Psoas muscle (tissue), 8 donors: ENCODE data around the gene GATD1. TPM values are rescaled to one million over a fixed set of nuclear protein-coding genes. Genes with fewer than 3 reads are reported as not detected.

Source experiments
- ATAC-seq, 4 donors: fragments of 200-7000 bp; cut with Tn5 transposase; one replicate each; pipeline ENCODE4 v1.9.1; 2020; ENCODE audit warnings: moderate library complexity in 3 of 4, mild to moderate bottlenecking in 2 of 4
- DNase-seq, 2 donors: peaks; one replicate each; pipeline ENCODE4 v3.0.0-alpha.2; 2020
- H3K27ac ChIP-seq: fragments of 200-600 bp; one replicate; pipeline ENCODE4 v1.8.0; 2022
- H3K27me3 ChIP-seq, 3 donors: fragments of 200-600 bp in 1 of 3; one replicate each; pipeline versions ENCODE4 v1.6.1 to v1.8.0; 2013 to 2022; ENCODE audit warnings: low read length in 2 of 3, mild to moderate bottlenecking in 2 of 3, moderate library complexity in 1 of 3; ENCODE audit not compliant: insufficient read depth in 3 of 3
- H3K36me3 ChIP-seq, 2 donors: fragments of 200-600 bp in 1 of 2; one replicate each; pipeline versions ENCODE4 v1.6.1 to v1.8.0; 2013 to 2022; ENCODE audit warnings: low read depth in 1 of 2, mild to moderate bottlenecking in 1 of 2, moderate library complexity in 1 of 2; ENCODE audit not compliant: insufficient read depth in 1 of 2
- H3K4me1 ChIP-seq: fragments of 200-600 bp; one replicate; pipeline ENCODE4 v1.8.0; 2022
- H3K4me3 ChIP-seq: fragments of 200-600 bp; one replicate; pipeline ENCODE4 v1.8.0; 2022; ENCODE audit warnings: mild to moderate bottlenecking
- H3K9me3 ChIP-seq: fragments of 200-600 bp; one replicate; pipeline ENCODE4 v1.8.0; 2022
- CTCF ChIP-seq: fragments of 200-600 bp; IDR thresholded peaks from one replicate; pipeline ENCODE4 v1.8.0; 2022; ENCODE audit warnings: antibody characterized with exemption
- WGBS, 3 donors: extraction: QIAGEN DNeasy Blood & Tissue Kit; methylation state at CpG; one replicate each; pipeline versions ENCODE4 v1.1.6 to v1.1.7; 2013; 5-methylcytosine and 5-hydroxymethylcytosine counted together
- intact Hi-C, 2 donors: fragments of 100-400 bp; cut with DNase I; formaldehyde crosslinking; loops; one replicate each; pipeline versions ENCODE4 v1.11.0 to v1.14.2; 2022
- polyA plus RNA-seq, 3 donors: library from polyadenylated mRNA; stranded (reverse); fragments of 200-250 nt; gene quantifications; one replicate each; pipeline ENCODE4 v1.2.3, GENCODE V29; 2013
- total RNA-seq, 4 donors: library from RNA; stranded (reverse); fragmentation: NEBNext Ultra II Directional in 2 of 4; extraction: Animal tissue kit (Norgen Biotek cat#: 25700) in 2 of 4; gene quantifications; one replicate each; pipeline versions ENCODE4 v1.2.1 to v1.2.4, GENCODE V29; 2021 to 2023
- donor health status: healthy with polysubstance abuse.
- donor health status: DM: no; HTN: no; CAD: no; lungs with moderate emphysema.
- donor health status: Bipolar disorder and iron deficiency.
- donor health status: healthy.
- donor health status: DM: yes; HTN: yes; CAD: no.
- donor health status: DM: no; HTN: no; CAD: no.
- donor health status: DM: no; HTN: no; CAD: no.
- donor health status: DM: yes; HTN: yes; CAD: no.

GATD1 gene
- total and polyA plus RNA-seq, 7 donors = 11.0 to 32.6 (median 20.9) TPM

GRCh38 chr11:795634-796564 lies 18.6 kb upstream of the GATD1 start:
- Histone ChIP-seq H3K27ac (no peak overlapping the region), H3K4me3 (peak overlapping the region; percentile 74), H3K36me3 (peaks cover 0 to 21% of the 10 kb centered on the region in 2 donors), H3K27me3 (peaks cover 0 to 15% (median 10%) of the 10 kb centered on the region in 3 donors), H3K9me3 (no peaks in the 10 kb centered on the region), H3K4me1 (peaks cover 21% of the 10 kb centered on the region)
- peak; percentile 11 to 35 (median 13) for ATAC-seq
- peak; percentile 76 to 83 for DNase-seq
- 16 to 19% (median 19%) methylated on average over 19 to 26 of the region's 26 CpGs for WGBS, 3 donors
- intact Hi-C loops = no loop called here
- TF ChIP-seq CTCF = no peak

DNA sequence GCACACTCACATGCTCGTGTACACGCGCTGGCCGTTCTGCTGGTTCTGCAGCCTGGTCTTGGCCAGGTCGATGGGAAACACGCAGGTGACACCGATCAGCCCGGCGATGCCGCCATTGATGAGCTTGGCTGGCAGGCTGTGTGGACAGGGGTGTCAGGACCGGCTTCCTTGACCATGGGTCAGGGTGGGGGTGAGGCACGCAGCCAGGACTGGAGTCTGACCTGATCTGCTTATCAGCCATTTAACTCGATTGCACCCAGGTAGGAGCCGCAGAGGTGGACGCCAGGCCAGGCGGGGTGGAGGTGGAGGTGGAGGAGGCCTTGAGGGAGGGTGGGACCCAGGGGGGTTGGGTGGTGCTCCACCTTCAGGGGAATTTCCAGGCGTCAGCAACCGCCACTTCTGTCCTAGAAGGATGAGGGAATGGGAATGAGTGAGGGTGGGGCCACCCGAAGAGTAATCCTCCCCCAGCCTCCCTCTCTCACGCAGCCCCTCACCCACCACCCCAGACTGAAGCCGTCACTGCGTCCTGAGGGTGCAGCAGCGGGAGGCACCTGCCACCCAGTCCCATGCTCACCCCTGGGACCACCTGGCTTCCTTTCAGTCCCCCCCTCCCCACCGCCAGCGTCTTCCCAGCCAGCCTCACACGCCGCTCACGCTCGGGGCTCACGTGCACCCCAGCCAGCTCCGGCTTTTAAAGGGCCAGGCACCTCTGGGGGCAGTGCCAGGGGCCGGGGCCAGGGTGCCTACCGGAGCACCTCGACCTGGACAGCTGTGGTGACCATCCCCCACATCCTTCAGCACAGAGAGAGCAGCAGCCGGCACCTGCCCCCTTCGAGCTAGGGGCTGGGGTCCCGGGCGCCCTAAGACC lies 17.7 kb upstream of the GATD1 start:
- no peak for TF ChIP-seq CTCF
- intact Hi-C loops = no loop called here
- H3K4me1 ChIP-seq = peaks cover 21% of the 10 kb centered on the region
- 57 to 69% (median 65%) methylated on average over 30 to 38 of the region's 38 CpGs for WGBS, 3 donors
- no peak for ATAC-seq
- H3K4me3 ChIP-seq = no peak overlapping the region
- peaks cover 0 to 12% of the 10 kb centered on the region in 2 donors for H3K36me3 ChIP-seq
- DNase-seq = peak in 1 of 2 donors; percentile 63
- H3K9me3 ChIP-seq = no peaks in the 10 kb centered on the region
- H3K27ac ChIP-seq = no peak overlapping the region
- peaks cover 0 to 17% (median 10%) of the 10 kb centered on the region in 3 donors for H3K27me3 ChIP-seq

- Histone ChIP-seq H3K27ac (no peak overlapping the region), H3K9me3 (no peaks in the 10 kb centered on the region), H3K4me1 (peaks cover 21% of the 10 kb centered on the region), H3K27me3 (peaks cover 0 to 25% (median 15%) of the 10 kb centered on the region in 3 donors), H3K4me3 (no peak overlapping the region), H3K36me3 (peaks cover 0 to 4% of the 10 kb centered on the region in 2 donors)
- DNase-seq (peak in 1 of 2 donors; percentile 56), ATAC-seq (no peak)
- no peak for TF ChIP-seq CTCF
- intact Hi-C loops = no loop called here
- WGBS, 3 donors = 56 to 79% (median 63%) methylated on average over 31 of the region's 31 CpGs
These were observed 16.9 kb upstream of the GATD1 start for GRCh38 chr11:794013-794765.

GRCh38 chr11:793556-793955 lies 16.3 kb upstream of the GATD1 start:
- Histone ChIP-seq H3K36me3 (no peaks in the 10 kb centered on the region), H3K4me3 (no peak overlapping the region), H3K4me1 (peaks cover 19% of the 10 kb centered on the region), H3K27me3 (peaks cover 0 to 31% (median 15%) of the 10 kb centered on the region in 3 donors), H3K9me3 (no peaks in the 10 kb centered on the region), H3K27ac (no peak overlapping the region)
- intact Hi-C loops = no loop called here
- 36 to 53% (median 38%) methylated on average over 6 to 7 of the region's 7 CpGs for WGBS, 3 donors
- TF ChIP-seq CTCF = no peak
- peak in 1 of 2 donors; percentile 51 for DNase-seq
- peak in 1 of 4 donors; percentile 22 for ATAC-seq
